Duodenal mucosa (tissue), 2 donors: ENCODE results near the gene PDRG1.

Experiments
- H3K27ac ChIP-seq: one replicate; pipeline ENCODE4 v1.7.0; 2013; ENCODE audit warnings: low read depth, low read length
- H3K27me3 ChIP-seq, 2 donors: one replicate each; pipeline ENCODE4 v1.7.0; 2013; ENCODE audit warnings: low read length in 2 of 2, control low read depth in 1 of 2; ENCODE audit not compliant: insufficient read depth in 2 of 2, control insufficient read depth in 1 of 2
- H3K36me3 ChIP-seq, 2 donors: one replicate each; pipeline ENCODE4 v1.7.0; 2013; ENCODE audit warnings: low read length in 2 of 2, control low read depth in 1 of 2; ENCODE audit not compliant: insufficient read depth in 2 of 2, control insufficient read depth in 1 of 2
- H3K4me1 ChIP-seq, 2 donors: one replicate each; pipeline ENCODE4 v1.7.0; 2013; ENCODE audit warnings: low read length in 2 of 2, control low read depth in 1 of 2; ENCODE audit not compliant: insufficient read depth in 2 of 2, control insufficient read depth in 1 of 2
- H3K4me3 ChIP-seq, 2 donors: one replicate each; pipeline ENCODE4 v1.7.0; 2013; ENCODE audit warnings: low read length in 2 of 2, low read depth in 1 of 2
- H3K9ac ChIP-seq, 2 donors: one replicate each; pipeline ENCODE4 v1.7.0; 2013; ENCODE audit warnings: low read length in 2 of 2, low read depth in 1 of 2
- H3K9me3 ChIP-seq, 2 donors: one replicate each; pipeline ENCODE4 v1.7.0; 2013; ENCODE audit warnings: low read length in 2 of 2, control low read depth in 1 of 2; ENCODE audit not compliant: control insufficient read depth in 1 of 2

PDRG1 gene

DNA sequence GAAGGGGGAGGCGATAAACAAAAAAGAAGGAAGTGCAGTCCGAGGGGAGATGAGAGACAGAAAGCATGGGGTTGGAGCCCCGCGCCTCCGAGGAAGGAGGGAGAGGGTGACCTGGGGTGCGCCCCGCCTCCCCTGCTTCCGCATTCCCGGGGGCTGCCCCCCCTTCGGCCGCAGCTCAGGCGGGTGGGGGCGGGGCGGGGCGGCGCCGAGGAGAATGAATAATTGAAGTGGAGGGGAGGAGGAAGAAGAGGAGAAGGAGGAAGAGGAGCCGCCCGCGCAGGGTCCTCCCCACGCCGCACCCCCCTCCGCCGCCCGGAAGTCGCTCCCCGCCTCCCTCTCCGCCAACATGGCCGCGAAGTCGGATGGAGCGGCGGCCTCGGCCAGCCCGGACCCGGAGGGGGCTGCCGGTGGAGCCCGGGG, 16.0 kb upstream of the PDRG1 start, which contains the start of gene XKR7:
TSS of gene XKR7 (plus strand) at position 322 of the 420 bp plus-strand sequence. CDS start at position 347, 25 bp downstream.
- Histone ChIP-seq H3K27ac (no peak within 1 kb of the TSS), H3K9ac (no peak within 1 kb of the TSS), H3K27me3 (peaks cover 12 to 20% of the 10 kb centered on the region in 2 donors), H3K4me1 (no peaks in the 10 kb centered on the region), H3K4me3 (no peak within 1 kb of the TSS), H3K9me3 (no peaks in the 10 kb centered on the region), H3K36me3 (no peaks in the 10 kb centered on the region)

DNA sequence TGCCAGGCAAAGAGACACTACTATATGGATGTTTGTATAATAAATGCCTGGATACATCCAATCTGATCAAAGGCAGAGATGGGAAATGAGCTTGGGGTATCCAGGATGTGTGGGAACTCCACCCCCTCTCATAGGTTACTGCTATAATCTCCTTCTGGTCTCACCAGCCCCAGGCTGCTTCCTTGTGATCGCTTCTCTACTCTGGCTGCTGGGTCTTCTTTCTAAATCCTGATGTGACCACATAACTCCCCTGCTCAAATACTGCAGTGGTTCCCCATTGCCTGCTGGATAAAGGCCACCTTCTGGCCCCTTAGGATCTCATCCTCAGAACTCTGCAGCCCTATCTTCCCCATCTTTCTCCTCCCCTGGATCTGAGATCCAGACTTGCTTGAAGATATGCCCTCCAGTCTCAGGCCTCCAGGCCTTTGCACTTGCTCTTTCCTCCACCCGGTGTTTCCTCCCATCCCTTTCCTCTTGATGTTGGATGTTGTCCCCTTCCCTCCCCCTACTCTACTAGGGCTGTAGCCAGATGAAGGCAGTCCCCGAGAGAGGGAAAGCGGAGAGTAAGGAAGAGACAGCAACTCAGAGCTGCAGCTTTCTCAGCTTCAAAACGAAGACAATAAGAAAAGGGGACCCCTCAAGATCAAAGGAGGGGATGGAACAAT, 15.3 kb upstream of the PDRG1 start:
- Histone ChIP-seq H3K9me3 (no peaks in the 10 kb centered on the region), H3K36me3 (no peaks in the 10 kb centered on the region), H3K27ac (no peak overlapping the region), H3K4me1 (no peaks in the 10 kb centered on the region), H3K9ac (no peak overlapping the region), H3K4me3 (no peak overlapping the region), H3K27me3 (peaks cover 12 to 20% of the 10 kb centered on the region in 2 donors)

DNA sequence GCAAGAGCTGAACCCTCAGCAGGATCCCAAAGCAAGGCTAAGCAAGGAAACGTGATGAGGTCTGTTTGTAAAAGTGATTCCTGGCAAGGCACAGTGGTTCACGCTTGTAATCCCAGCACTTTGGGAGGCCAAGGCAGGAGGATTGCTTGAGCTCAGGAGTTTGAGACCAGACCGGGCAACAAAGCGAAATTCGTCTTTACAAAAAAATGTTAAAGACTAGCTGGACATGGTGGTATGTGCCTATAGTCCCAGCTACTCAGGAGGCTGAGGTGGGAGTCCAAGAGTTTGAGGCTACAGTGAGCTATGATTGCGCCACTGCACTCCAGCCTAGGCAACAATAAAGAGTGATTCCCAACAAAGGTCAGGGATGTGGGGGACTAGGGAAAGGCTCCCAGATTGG, 12.0 kb upstream of the PDRG1 start:
- Histone ChIP-seq H3K36me3 (no peaks in the 10 kb centered on the region), H3K9me3 (no peaks in the 10 kb centered on the region), H3K27me3 (peaks cover 12 to 19% of the 10 kb centered on the region in 2 donors)

DNA sequence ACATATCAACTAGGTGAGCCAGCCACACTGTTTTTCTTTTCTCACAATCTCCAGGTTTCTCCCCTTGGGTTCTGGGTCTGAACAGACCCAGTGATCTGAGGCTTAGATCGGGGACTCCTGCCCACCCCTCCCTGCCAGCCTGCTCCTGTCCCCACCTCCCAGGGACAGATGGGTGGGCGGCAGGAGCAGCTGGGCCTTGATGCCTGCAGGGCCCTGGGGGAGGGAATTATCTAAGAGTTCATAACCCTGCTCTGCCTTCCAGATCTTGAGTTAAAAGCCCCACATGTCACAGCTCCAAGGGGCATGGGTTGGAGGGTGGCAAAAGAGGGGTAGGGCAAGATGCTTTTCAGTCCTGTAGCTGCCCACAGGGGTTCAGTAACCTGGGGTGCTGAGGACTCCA, 10.9 kb upstream of the PDRG1 start:
- H3K36me3 ChIP-seq: no peaks in the 10 kb centered on the region
- H3K27me3 ChIP-seq: peaks cover 12 to 17% of the 10 kb centered on the region in 2 donors
- no peak overlapping the region for H3K27ac ChIP-seq
- no peaks in the 10 kb centered on the region for H3K9me3 ChIP-seq
- H3K9ac ChIP-seq: no peak overlapping the region
- H3K4me3 ChIP-seq: no peak overlapping the region
- no peaks in the 10 kb centered on the region for H3K4me1 ChIP-seq

More for the DNA sequence above, 12.0 kb upstream of the PDRG1 start:
- no peak overlapping the region for H3K9ac ChIP-seq
- no peak overlapping the region for H3K4me3 ChIP-seq
- H3K27ac ChIP-seq: no peak overlapping the region
- no peaks in the 10 kb centered on the region for H3K4me1 ChIP-seq

DNA sequence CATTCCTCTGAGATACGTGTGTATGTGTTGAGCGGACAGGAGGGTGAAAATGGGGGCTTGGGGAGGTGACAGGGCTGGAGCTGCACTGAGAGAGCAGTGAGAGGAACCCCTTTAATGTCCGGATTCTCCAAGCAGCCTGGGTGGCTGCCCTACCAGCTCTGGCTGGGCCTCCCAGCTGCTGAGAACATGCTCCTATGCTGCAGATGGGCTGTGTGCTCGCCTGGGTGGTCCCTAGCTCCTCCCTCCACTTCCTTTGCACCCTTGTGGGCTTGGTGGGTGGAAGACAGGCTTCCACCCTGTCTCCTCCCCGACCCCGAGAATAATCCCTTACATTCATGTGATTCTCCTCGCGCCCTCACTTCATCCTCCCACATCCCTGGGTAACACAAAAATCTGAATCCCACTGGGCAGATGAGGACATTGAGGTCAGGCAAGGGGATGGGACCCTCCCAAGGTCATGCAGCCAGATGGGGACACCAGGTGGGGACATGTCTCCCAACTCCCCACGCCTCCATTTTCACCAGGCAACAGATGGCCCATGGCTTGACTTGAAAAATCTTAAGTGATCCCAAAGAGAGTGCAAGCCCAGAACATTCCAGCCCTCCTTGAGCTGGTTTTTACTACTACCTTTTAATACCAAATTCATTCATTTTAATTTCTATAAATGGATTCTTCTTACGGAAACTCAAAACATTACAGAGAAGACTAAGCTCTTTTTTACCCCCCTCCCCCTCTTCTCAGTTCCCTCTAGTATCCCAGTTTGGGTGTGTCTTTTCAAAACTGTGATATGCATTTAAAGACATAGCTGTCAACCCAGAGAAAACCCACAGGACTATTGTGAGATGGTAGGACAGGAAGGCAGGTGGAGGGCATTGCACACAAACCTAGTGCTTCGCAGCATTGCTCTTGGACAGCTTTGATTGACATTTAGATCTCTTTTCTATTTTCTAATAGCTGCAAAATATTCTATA, 5.0 kb upstream of the PDRG1 start:
- Histone ChIP-seq H3K4me3 (no peak overlapping the region), H3K9me3 (no peaks in the 10 kb centered on the region), H3K4me1 (no peaks in the 10 kb centered on the region), H3K9ac (no peak overlapping the region), H3K27me3 (peaks cover 0 to 10% of the 10 kb centered on the region in 2 donors), H3K27ac (no peak overlapping the region), H3K36me3 (no peaks in the 10 kb centered on the region)

DNA sequence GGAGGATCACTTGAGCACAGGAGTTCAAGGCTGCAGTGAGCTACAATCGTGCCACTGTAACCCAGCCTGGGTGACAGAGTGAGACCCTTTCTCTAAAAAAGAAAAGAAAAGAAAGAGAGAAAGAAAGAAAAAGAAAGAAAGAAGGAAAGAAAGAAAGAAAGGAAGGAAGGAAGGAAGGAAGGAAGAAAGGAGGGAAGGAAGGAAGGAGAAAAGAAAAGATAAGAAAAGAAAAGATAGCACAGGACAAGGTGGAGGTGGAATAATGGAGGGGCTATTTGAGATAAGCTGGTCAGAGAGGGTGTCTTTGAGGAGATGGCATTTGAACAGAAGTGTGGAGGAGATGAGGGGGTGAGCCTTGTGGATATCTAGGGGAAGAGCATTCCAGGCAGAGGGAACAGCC, 2.7 kb upstream of the PDRG1 start:
- no peak overlapping the region for H3K27ac ChIP-seq
- H3K36me3 ChIP-seq: peaks cover 0 to 5% of the 10 kb centered on the region in 2 donors
- no peak overlapping the region for H3K4me3 ChIP-seq
- peaks cover 0 to 5% of the 10 kb centered on the region in 2 donors for H3K27me3 ChIP-seq
- no peak overlapping the region for H3K9ac ChIP-seq
- H3K4me1 ChIP-seq: peaks cover 11% of the 10 kb centered on the region in 2 donors
- H3K9me3 ChIP-seq: no peaks in the 10 kb centered on the region

DNA sequence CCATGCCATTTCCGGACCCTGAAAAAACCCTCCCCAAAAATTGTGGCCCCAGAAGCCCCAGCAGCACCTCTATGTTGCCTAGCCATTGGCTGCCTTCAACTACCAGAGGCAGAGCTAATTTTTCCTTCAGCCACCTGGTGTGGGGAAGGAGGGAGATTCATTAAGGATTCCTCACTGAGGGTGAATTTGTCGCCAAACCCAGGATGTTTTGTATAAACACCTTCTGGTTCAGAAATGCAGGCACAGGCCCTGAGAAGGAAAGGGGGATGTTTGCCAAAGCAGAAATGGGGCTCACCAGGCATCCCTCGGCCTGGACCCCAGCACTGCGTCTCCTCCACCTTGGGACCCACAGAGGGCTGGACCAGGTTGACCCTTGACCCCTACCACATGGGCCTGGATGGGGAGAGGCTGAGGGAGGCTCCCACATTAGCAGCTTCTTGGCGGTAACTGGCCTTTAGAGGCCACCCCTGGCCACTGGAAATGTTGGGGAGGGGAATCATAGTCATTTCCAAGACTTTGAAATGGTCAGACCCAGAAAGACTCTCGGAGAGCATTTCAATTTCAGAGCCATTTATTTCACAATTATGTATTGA, 1.8 kb upstream of the PDRG1 start:
- H3K27me3 ChIP-seq: peaks cover 0 to 5% of the 10 kb centered on the region in 2 donors
- no peaks in the 10 kb centered on the region for H3K9me3 ChIP-seq
- no peak overlapping the region for H3K4me3 ChIP-seq
- H3K27ac ChIP-seq: no peak overlapping the region
- H3K36me3 ChIP-seq: peaks cover 1 to 10% of the 10 kb centered on the region in 2 donors
- H3K9ac ChIP-seq: no peak overlapping the region
- H3K4me1 ChIP-seq: peaks cover 11% of the 10 kb centered on the region in 2 donors

DNA sequence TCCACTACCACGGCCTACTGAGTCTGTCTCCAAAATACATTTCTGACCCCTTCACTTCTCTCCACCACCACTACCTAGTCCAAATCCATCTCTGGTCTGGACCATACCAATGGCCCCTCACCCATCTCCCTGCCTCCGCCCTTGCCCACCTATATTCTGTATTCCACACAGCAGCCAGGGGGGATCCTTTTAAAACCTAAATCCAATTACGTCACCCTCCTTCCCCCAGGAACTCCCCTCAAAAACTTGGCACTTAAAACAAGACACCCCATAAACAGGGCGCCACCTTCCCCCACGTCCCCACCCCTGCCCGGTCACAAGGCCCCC, 680 bp downstream of the PDRG1 start:
- H3K27me3 ChIP-seq: peaks cover 0 to under 1% of the 10 kb centered on the region in 2 donors
- H3K4me1 ChIP-seq: peaks cover 11% of the 10 kb centered on the region in 2 donors
- peaks cover 21 to 35% of the 10 kb centered on the region in 2 donors for H3K36me3 ChIP-seq
- H3K4me3 ChIP-seq: peak overlapping the region; percentile 86 to 96
- H3K27ac ChIP-seq: no peak overlapping the region
- peak overlapping the region; percentile 89 to 91 for H3K9ac ChIP-seq
- no peaks in the 10 kb centered on the region for H3K9me3 ChIP-seq

DNA sequence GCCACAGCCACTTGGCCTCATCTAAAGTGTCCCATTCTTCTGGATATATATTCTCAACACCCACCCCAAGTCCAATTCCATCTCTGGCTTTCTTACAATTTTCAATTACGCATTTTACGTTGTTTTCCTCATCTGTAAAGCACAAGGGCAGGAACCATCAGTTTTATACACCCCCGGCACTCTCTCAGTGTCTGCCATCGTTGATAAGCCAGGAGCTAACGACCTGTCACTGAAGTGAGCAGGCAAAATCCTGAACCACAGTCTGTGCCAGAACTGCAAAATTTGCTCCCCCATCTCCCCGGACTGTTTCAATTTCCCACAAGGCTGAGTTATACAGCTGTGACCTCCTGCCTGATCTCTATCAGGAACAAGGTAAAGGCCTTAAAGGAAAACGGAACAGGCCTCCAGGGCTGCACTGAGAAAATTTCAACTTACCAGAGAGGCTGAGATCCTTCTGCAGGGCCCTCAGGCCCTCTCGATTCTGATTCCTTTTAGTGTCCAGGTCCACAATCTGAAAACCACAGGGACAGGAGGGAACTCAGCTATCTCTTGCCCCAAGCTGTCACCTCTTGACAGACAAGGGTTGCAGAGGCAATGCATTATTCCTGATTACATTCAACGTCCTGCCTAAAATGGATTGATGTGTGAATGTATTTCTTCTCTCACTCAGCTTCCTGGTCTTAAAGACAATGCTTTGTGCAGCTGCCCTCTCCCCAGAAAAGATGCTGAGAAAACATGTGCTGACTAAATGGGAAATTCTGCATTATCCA, 1.8 kb downstream of the PDRG1 start:
- Histone ChIP-seq H3K9me3 (no peaks in the 10 kb centered on the region), H3K9ac (peak overlapping the region; percentile 22 to 89), H3K36me3 (peaks cover 29 to 46% of the 10 kb centered on the region in 2 donors), H3K4me1 (peaks cover 11% of the 10 kb centered on the region in 2 donors), H3K27ac (no peak overlapping the region), H3K27me3 (no peaks in the 10 kb centered on the region), H3K4me3 (peak overlapping the region in 1 of 2 donors; percentile 96)
